Fibroblast of lung (primary cell): ENCODE results near the gene RAPGEF6.

Experiments
- EZH2 ChIP-seq: IDR thresholded peaks from 2 replicates; pipeline ENCODE4 v1.5.1; 2012; ENCODE audit warnings: low read length, control low read depth, mild to moderate bottlenecking; ENCODE audit errors: missing control alignments
- TF ChIP-seq, protein P1 (sequence below), 2 donors: IDR thresholded peaks in 1 of 2; conservative IDR thresholded peaks in 1 of 2; 1 replicate in 1 of 2; 2 replicates in 1 of 2; pipeline ENCODE4 v1.5.1; 2011 to 2012; ENCODE audit warnings: low read length in 2 of 2, control low read depth in 1 of 2, inconsistent platforms in 1 of 2, low read depth in 1 of 2, mild to moderate bottlenecking in 1 of 2

DNA sequence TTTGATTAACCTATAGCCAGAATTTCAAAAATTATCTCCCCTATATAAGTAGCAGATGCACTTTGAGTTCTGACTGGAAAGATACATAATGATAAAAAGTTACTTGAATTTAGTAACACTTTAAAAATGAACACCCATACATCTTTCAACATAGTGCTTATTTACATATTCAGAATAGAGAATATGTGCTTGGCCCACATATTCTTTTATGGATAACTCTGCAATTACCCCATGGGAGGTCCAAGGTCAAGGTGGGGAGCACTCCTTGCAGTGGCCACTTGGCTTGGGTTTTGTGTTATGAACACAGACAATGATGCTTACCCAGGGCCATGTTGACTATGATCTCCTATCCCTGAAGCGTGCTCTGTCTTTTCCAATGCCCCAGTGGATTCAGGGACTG lies 201.9 kb downstream of the RAPGEF6 start:
- TF ChIP-seq, protein P1, sequence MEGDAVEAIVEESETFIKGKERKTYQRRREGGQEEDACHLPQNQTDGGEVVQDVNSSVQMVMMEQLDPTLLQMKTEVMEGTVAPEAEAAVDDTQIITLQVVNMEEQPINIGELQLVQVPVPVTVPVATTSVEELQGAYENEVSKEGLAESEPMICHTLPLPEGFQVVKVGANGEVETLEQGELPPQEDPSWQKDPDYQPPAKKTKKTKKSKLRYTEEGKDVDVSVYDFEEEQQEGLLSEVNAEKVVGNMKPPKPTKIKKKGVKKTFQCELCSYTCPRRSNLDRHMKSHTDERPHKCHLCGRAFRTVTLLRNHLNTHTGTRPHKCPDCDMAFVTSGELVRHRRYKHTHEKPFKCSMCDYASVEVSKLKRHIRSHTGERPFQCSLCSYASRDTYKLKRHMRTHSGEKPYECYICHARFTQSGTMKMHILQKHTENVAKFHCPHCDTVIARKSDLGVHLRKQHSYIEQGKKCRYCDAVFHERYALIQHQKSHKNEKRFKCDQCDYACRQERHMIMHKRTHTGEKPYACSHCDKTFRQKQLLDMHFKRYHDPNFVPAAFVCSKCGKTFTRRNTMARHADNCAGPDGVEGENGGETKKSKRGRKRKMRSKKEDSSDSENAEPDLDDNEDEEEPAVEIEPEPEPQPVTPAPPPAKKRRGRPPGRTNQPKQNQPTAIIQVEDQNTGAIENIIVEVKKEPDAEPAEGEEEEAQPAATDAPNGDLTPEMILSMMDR (conservative IDR thresholded peaks at IDR 0.05 in 1 of 2, IDR thresholded peaks at IDR 0.05 in 1 of 2; ENCODE audit: low read depth in 1 of 2, low read length in 2 of 2), result no peak
- no peak for TF ChIP-seq EZH2
